ENCODE results near the gene TTLL7.

The TTLL7 gene

DNA sequence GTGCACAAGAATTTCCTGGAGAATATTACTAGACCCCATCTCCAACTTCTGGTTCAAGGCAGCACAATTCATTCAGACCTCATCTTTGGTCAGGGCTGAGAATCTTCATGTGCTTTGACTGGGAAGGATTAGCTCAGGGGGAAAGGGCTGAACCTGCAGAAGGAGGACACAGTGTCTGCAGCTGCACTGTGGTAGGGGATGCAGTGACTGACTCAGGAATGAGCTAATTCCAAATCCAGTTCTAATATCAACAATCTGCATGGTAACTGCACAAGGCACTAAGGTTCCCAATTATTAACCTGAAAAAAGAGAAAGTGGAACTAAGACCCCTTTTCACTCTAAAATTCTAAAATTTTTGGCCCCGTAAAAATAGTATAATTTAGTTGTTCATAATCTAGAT lies 31.6 kb downstream of the TTLL7 start:
- H3K27me3 ChIP-seq (ENCODE audit: control insufficient read depth in 2 of 2, insufficient read depth in 2 of 2, low read length in 2 of 2), result no peaks in the 10 kb centered on the region
- H3K36me3 ChIP-seq (ENCODE audit: control insufficient read depth in 2 of 2, insufficient read depth in 2 of 2, low read length in 2 of 2), result no peaks in the 10 kb centered on the region
- H3K4me1 ChIP-seq (ENCODE audit: control insufficient read depth in 2 of 2, insufficient read depth in 2 of 2, low read length in 2 of 2), result no peaks in the 10 kb centered on the region
- H3K27ac ChIP-seq (ENCODE audit: low read depth in 2 of 2, low read length in 2 of 2), result no peak overlapping the region
- no peak overlapping the region for H3K4me3 ChIP-seq (ENCODE audit: low read length in 2 of 2)
- H3K9ac ChIP-seq (ENCODE audit: low read depth in 1 of 2, low read length in 2 of 2), result no peak overlapping the region
- H3K9me3 ChIP-seq (ENCODE audit: control insufficient read depth in 2 of 2, low read length in 2 of 2), result no peaks in the 10 kb centered on the region

DNA sequence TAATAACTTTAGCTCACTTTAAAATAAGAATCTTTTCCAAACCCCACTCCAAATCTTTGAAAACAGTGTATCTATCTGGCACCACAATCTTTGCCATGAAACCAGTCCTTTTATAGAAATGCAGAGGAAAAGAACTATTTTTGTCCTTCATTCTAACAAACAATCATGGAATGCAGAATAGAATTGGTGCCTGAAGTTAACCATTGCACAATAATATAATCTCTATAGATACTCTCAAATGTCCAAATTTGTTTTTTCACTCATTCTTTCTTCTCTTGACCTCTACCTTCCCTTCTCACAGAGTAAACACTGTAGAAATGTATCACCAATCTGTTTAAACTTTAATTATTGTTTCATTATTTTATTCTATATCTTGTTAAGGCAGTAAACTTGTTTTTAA lies 34.8 kb downstream of the TTLL7 start:
- no peaks in the 10 kb centered on the region for H3K9me3 ChIP-seq (ENCODE audit: control insufficient read depth in 2 of 2, low read length in 2 of 2)
- H3K4me3 ChIP-seq (ENCODE audit: low read length in 2 of 2), result no peak overlapping the region
- no peak overlapping the region for H3K27ac ChIP-seq (ENCODE audit: low read depth in 2 of 2, low read length in 2 of 2)
- no peak overlapping the region for H3K9ac ChIP-seq (ENCODE audit: low read depth in 1 of 2, low read length in 2 of 2)
- no peaks in the 10 kb centered on the region for H3K36me3 ChIP-seq (ENCODE audit: control insufficient read depth in 2 of 2, insufficient read depth in 2 of 2, low read length in 2 of 2)
- H3K27me3 ChIP-seq (ENCODE audit: control insufficient read depth in 2 of 2, insufficient read depth in 2 of 2, low read length in 2 of 2), result no peaks in the 10 kb centered on the region
- H3K4me1 ChIP-seq (ENCODE audit: control insufficient read depth in 2 of 2, insufficient read depth in 2 of 2, low read length in 2 of 2), result no peaks in the 10 kb centered on the region

DNA sequence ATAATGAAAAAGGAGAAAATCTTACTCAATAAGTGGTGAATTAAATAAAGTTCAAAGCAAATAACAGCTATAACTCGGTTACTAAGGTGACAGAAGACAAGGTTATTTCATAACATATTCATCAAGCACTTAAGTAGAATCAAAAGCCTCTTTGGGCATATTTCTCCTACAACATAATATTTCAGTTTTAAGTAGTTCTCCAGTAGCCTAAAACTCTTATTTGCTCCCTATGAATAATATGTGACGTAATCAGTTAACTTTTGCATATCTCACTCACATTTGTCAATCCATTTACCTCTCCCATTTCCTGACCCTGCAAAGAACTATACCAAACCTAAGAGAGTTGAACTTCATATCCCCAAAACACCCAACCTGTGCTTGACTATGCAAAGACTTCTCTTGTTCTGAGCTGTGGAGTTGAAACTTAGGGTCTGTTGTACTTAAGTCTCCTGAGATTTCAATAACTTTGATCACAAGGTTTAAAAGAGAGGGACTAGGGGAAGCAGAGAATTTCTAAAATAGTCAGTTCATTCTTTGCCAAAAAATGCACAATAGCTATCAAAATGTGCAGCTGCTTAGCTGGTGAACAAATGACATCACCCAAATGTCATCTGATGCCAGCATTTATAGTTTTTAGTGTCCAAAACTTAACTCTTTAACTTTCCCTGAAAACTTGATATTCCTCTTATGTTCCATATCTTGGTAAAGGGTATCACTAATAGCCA lies 37.2 kb downstream of the TTLL7 start:
- no peaks in the 10 kb centered on the region for H3K36me3 ChIP-seq (ENCODE audit: control insufficient read depth in 2 of 2, insufficient read depth in 2 of 2, low read length in 2 of 2)

DNA sequence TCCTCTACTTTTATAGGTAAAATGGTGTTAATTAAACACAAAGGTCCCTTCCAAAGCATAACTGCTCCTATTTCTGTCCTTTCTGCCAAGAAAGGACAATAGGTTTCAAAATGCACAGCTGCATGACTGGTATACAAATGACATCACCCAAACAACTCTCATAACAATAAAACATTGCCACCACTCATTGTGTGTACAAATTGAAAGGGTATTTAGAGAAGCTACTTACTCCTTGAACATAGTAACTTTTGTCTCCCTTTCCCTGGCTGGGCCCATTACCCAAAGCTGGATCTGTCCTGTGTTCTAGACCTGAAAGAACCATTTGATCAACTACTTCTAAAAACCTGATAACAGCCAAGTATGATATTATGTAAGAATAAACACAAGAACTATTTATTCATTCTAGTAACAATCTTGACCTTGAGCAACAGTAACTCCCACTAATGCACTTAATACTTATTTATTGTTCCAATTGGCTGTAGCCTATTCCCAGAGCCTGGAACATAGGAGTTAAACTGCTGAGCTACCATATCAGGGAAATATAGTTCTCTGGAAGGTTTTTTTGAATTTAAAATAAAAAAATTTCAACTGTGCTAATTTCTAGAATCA lies 38.2 kb downstream of the TTLL7 start:
- no peaks in the 10 kb centered on the region for H3K36me3 ChIP-seq (ENCODE audit: control insufficient read depth in 2 of 2, insufficient read depth in 2 of 2, low read length in 2 of 2)
- H3K9ac ChIP-seq (ENCODE audit: low read depth in 1 of 2, low read length in 2 of 2), result no peak overlapping the region
- H3K4me1 ChIP-seq (ENCODE audit: control insufficient read depth in 2 of 2, insufficient read depth in 2 of 2, low read length in 2 of 2), result no peaks in the 10 kb centered on the region
- no peak overlapping the region for H3K4me3 ChIP-seq (ENCODE audit: low read length in 2 of 2)
- no peaks in the 10 kb centered on the region for H3K9me3 ChIP-seq (ENCODE audit: control insufficient read depth in 2 of 2, low read length in 2 of 2)
- no peak overlapping the region for H3K27ac ChIP-seq (ENCODE audit: low read depth in 2 of 2, low read length in 2 of 2)
- no peaks in the 10 kb centered on the region for H3K27me3 ChIP-seq (ENCODE audit: control insufficient read depth in 2 of 2, insufficient read depth in 2 of 2, low read length in 2 of 2)

More for the DNA sequence above, 37.2 kb downstream of the TTLL7 start:
- Histone ChIP-seq H3K4me3 (ENCODE audit: low read length in 2 of 2) (no peak overlapping the region), H3K9me3 (ENCODE audit: control insufficient read depth in 2 of 2, low read length in 2 of 2) (no peaks in the 10 kb centered on the region), H3K9ac (ENCODE audit: low read depth in 1 of 2, low read length in 2 of 2) (no peak overlapping the region), H3K27ac (ENCODE audit: low read depth in 2 of 2, low read length in 2 of 2) (no peak overlapping the region), H3K27me3 (ENCODE audit: control insufficient read depth in 2 of 2, insufficient read depth in 2 of 2, low read length in 2 of 2) (no peaks in the 10 kb centered on the region), H3K4me1 (ENCODE audit: control insufficient read depth in 2 of 2, insufficient read depth in 2 of 2, low read length in 2 of 2) (no peaks in the 10 kb centered on the region)

DNA sequence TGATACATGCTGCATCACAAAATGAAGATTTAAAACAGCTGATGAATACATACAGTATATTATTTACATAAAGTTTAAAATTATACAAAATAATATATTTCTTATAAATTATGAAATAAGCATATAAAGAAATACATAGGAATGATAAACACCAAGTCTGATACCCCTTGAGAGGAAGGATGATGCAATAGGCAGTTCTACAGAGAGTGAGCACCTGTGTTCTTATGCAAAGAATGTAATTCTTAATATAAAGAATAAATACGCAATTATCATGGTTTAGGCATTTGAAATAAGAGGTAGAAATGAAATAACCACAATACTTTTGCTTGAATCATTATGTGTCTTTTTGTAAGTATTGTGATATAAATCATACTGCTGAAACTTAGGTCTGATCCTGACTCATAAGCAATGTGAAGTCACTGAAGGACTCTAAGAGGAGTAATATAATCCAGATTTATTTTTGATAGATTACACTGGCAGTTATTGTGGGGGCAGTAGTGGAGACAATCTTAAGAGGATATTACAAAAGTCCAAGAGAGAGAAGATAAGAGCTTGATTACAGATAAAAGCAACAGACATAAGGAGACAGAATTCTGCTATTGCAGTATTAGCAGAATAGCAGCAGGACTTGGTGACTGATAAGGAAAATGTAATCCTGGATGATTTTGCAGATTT lies 39.0 kb downstream of the TTLL7 start:
- H3K4me3 ChIP-seq (ENCODE audit: low read length in 2 of 2), result no peak overlapping the region
- no peaks in the 10 kb centered on the region for H3K27me3 ChIP-seq (ENCODE audit: control insufficient read depth in 2 of 2, insufficient read depth in 2 of 2, low read length in 2 of 2)
- H3K9me3 ChIP-seq (ENCODE audit: control insufficient read depth in 2 of 2, low read length in 2 of 2), result no peaks in the 10 kb centered on the region
- H3K36me3 ChIP-seq (ENCODE audit: control insufficient read depth in 2 of 2, insufficient read depth in 2 of 2, low read length in 2 of 2), result no peaks in the 10 kb centered on the region
- H3K4me1 ChIP-seq (ENCODE audit: control insufficient read depth in 2 of 2, insufficient read depth in 2 of 2, low read length in 2 of 2), result no peaks in the 10 kb centered on the region
- H3K27ac ChIP-seq (ENCODE audit: low read depth in 2 of 2, low read length in 2 of 2), result no peak overlapping the region
- no peak overlapping the region for H3K9ac ChIP-seq (ENCODE audit: low read depth in 1 of 2, low read length in 2 of 2)

DNA sequence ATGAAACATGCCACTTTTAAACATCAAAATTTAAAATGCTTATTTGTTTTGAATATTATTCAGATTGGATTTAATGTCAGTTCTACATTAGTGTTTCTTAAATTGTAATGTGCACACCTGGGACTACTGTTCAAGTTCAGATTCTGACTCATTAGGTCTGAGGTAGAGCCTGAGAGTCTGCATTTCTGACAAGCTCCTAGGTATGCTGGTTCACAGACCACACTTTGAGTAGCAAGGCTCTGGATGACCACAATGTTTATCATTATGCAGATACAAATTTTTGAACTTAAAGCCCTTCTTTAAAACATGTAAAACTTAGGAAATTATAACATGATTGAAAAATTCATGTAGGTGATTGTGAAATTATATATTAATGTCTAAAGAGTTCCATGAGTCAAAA lies 40.2 kb downstream of the TTLL7 start:
- Histone ChIP-seq H3K27ac (ENCODE audit: low read depth in 2 of 2, low read length in 2 of 2) (no peak overlapping the region), H3K27me3 (ENCODE audit: control insufficient read depth in 2 of 2, insufficient read depth in 2 of 2, low read length in 2 of 2) (no peaks in the 10 kb centered on the region), H3K9me3 (ENCODE audit: control insufficient read depth in 2 of 2, low read length in 2 of 2) (no peaks in the 10 kb centered on the region), H3K36me3 (ENCODE audit: control insufficient read depth in 2 of 2, insufficient read depth in 2 of 2, low read length in 2 of 2) (no peaks in the 10 kb centered on the region), H3K4me3 (ENCODE audit: low read length in 2 of 2) (no peak overlapping the region), H3K9ac (ENCODE audit: low read depth in 1 of 2, low read length in 2 of 2) (no peak overlapping the region), H3K4me1 (ENCODE audit: control insufficient read depth in 2 of 2, insufficient read depth in 2 of 2, low read length in 2 of 2) (no peaks in the 10 kb centered on the region)

DNA sequence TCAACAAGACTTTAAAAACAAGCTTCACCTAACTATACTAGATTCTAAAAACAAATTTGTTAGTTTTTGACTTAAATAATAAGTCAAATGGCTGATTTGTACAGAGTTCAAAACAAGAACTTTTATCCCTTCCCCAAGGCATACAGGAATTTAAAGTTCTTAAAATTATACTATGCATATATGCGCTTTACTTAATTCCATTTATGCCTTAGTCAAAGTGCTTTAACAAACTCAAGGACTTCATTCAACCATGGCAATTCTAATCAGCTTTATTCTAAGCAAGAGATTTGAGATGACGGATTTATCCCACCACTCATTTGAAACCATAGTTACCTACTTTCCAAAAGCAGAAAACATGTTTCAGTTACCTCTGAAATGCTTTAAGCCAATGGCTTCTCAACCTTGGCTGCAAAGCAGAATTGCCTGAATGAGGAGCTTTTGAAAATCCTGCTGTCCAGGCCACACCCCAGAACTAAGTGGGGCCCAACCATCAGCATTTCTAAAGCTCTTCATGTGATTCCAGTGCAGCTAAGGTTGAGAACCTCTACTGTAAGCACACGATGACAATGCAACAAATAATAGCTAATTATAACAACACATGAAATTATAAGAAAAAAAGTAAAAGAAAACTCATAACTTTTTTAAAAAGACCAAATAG lies 44.6 kb downstream of the TTLL7 start:
- H3K9me3 ChIP-seq (ENCODE audit: control insufficient read depth in 2 of 2, low read length in 2 of 2), result no peaks in the 10 kb centered on the region
- no peak overlapping the region for H3K4me3 ChIP-seq (ENCODE audit: low read length in 2 of 2)
- no peak overlapping the region for H3K9ac ChIP-seq (ENCODE audit: low read depth in 1 of 2, low read length in 2 of 2)
- H3K36me3 ChIP-seq (ENCODE audit: control insufficient read depth in 2 of 2, insufficient read depth in 2 of 2, low read length in 2 of 2), result no peaks in the 10 kb centered on the region
- H3K27ac ChIP-seq (ENCODE audit: low read depth in 2 of 2, low read length in 2 of 2), result no peak overlapping the region
- H3K27me3 ChIP-seq (ENCODE audit: control insufficient read depth in 2 of 2, insufficient read depth in 2 of 2, low read length in 2 of 2), result no peaks in the 10 kb centered on the region
- no peaks in the 10 kb centered on the region for H3K4me1 ChIP-seq (ENCODE audit: control insufficient read depth in 2 of 2, insufficient read depth in 2 of 2, low read length in 2 of 2)

DNA sequence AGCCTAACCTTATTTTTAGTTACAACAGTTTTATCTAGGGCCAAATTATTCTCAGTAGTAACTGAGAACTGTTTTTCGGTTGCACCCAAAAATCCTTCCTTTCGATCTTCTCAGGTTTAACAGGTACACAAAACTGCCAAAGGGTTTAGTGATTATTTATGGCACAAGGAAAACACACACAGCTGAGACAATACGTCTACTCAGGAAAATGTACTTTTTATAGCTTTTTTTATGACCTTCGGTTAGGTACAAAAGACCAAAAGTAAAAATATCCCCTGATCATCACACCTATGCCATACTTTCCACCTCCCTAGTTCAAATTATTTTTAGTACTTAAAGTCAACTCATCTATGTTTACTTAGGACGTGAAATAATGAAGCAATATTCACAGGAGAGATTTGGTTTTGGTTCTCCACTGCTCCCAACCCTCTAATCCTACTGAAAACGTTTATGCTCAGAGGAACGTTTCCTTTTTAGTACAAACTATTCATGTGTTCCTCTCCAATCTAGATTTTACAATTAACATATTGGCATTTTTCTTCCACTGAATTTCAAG lies 48.7 kb downstream of the TTLL7 start:
- no peak overlapping the region for H3K27ac ChIP-seq (ENCODE audit: low read depth in 2 of 2, low read length in 2 of 2)
- H3K4me3 ChIP-seq (ENCODE audit: low read length in 2 of 2), result no peak overlapping the region
- H3K9ac ChIP-seq (ENCODE audit: low read depth in 1 of 2, low read length in 2 of 2), result no peak overlapping the region
- H3K27me3 ChIP-seq (ENCODE audit: control insufficient read depth in 2 of 2, insufficient read depth in 2 of 2, low read length in 2 of 2), result no peaks in the 10 kb centered on the region
- H3K9me3 ChIP-seq (ENCODE audit: control insufficient read depth in 2 of 2, low read length in 2 of 2), result no peaks in the 10 kb centered on the region
- no peaks in the 10 kb centered on the region for H3K4me1 ChIP-seq (ENCODE audit: control insufficient read depth in 2 of 2, insufficient read depth in 2 of 2, low read length in 2 of 2)
- no peaks in the 10 kb centered on the region for H3K36me3 ChIP-seq (ENCODE audit: control insufficient read depth in 2 of 2, insufficient read depth in 2 of 2, low read length in 2 of 2)

DNA sequence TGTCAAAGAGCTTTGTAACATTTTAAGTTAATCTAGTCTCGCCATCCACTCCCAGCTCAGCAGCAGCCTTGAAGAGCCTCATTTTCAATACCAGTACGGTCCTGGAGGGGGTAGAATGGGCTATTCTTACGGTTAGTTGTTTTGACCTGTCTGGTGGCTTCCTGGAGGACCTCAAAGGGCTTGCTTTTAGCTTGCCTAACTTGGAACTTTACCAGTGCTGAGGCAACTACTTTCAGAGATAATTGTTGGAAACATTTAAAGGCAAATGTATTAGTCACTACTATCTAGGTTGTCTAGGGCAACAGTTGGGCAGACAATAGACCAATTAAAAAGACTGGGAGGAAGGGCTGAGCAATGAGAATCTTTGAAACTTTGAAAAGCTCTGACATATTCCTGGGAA lies 56.0 kb downstream of the TTLL7 start:
- Histone ChIP-seq H3K27ac (ENCODE audit: low read depth in 2 of 2, low read length in 2 of 2) (no peak overlapping the region), H3K36me3 (ENCODE audit: control insufficient read depth in 2 of 2, insufficient read depth in 2 of 2, low read length in 2 of 2) (no peaks in the 10 kb centered on the region), H3K27me3 (ENCODE audit: control insufficient read depth in 2 of 2, insufficient read depth in 2 of 2, low read length in 2 of 2) (no peaks in the 10 kb centered on the region), H3K4me1 (ENCODE audit: control insufficient read depth in 2 of 2, insufficient read depth in 2 of 2, low read length in 2 of 2) (no peaks in the 10 kb centered on the region), H3K4me3 (ENCODE audit: low read length in 2 of 2) (no peak overlapping the region), H3K9me3 (ENCODE audit: control insufficient read depth in 2 of 2, low read length in 2 of 2) (no peaks in the 10 kb centered on the region), H3K9ac (ENCODE audit: low read depth in 1 of 2, low read length in 2 of 2) (no peak overlapping the region)

DNA sequence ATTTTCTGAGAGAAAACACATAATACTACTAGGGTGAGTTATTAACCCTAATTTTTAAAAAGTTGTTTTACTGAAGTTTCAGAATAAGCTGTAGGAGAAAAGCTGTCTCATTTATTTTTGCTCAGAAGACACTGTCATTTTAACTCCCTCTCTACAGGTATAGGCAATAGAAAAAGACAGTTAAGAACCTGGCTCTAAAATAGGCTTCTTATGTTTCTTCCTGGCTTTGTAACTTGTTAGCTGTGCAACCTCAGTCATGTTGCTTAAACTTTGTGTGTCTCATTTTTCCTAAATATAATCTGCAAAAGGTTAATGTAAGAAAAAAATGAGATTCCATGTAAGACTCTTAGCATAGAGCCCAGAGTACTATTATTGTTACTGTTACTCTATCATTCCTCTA lies 64.4 kb downstream of the TTLL7 start:
- no peak overlapping the region for H3K9ac ChIP-seq (ENCODE audit: low read depth in 1 of 2, low read length in 2 of 2)
- H3K27me3 ChIP-seq (ENCODE audit: control insufficient read depth in 2 of 2, insufficient read depth in 2 of 2, low read length in 2 of 2), result no peaks in the 10 kb centered on the region
- H3K9me3 ChIP-seq (ENCODE audit: control insufficient read depth in 2 of 2, low read length in 2 of 2), result no peaks in the 10 kb centered on the region
- H3K4me1 ChIP-seq (ENCODE audit: control insufficient read depth in 2 of 2, insufficient read depth in 2 of 2, low read length in 2 of 2), result no peaks in the 10 kb centered on the region
- H3K36me3 ChIP-seq (ENCODE audit: control insufficient read depth in 2 of 2, insufficient read depth in 2 of 2, low read length in 2 of 2), result no peaks in the 10 kb centered on the region
- H3K27ac ChIP-seq (ENCODE audit: low read depth in 2 of 2, low read length in 2 of 2), result no peak overlapping the region
- no peak overlapping the region for H3K4me3 ChIP-seq (ENCODE audit: low read length in 2 of 2)

Measured in mucosa of rectum (tissue), 2 donors.